H9 (cell line): ENCODE data around the gene CMSS1. TPM values are rescaled to one million over a fixed set of nuclear protein-coding genes. Genes with fewer than 3 reads are reported as not detected.

Experiments
- DNase-seq: peaks from one replicate; pipeline ENCODE4 v3.0.0-alpha.2; 2017
- H2AFZ ChIP-seq: one replicate; pipeline ENCODE4 v1.6.1; 2013; ENCODE audit warnings: mild to moderate bottlenecking, low read length, control low read depth, moderate library complexity
- H2AK5ac ChIP-seq: 2 replicates; pipeline ENCODE4 v1.6.1; 2013; ENCODE audit warnings: low read length, control low read depth, mixed read lengths; ENCODE audit not compliant: insufficient read length
- H2BK120ac ChIP-seq: one replicate; pipeline ENCODE4 v1.6.1; 2013; ENCODE audit warnings: low read depth, mild to moderate bottlenecking, low read length, control low read depth, inconsistent platforms; ENCODE audit not compliant: poor library complexity, severe bottlenecking
- H2BK12ac ChIP-seq: 2 replicates; pipeline ENCODE4 v1.6.1; 2013; ENCODE audit warnings: low read length, control low read depth, mixed read lengths, low read depth; ENCODE audit not compliant: insufficient read length
- H2BK15ac ChIP-seq: 2 replicates; pipeline ENCODE4 v1.6.1; 2013; ENCODE audit warnings: low read depth, low read length, control low read depth
- H2BK20ac ChIP-seq: one replicate; pipeline ENCODE4 v1.6.1; 2013; ENCODE audit warnings: low read depth, mild to moderate bottlenecking, low read length, control low read depth, inconsistent platforms; ENCODE audit not compliant: poor library complexity, severe bottlenecking
- H2BK5ac ChIP-seq: 2 replicates; pipeline ENCODE4 v1.6.1; 2013; ENCODE audit warnings: low read length, control low read depth, mixed read lengths; ENCODE audit not compliant: insufficient read length
- H3K14ac ChIP-seq: 2 replicates; pipeline ENCODE4 v1.6.1; 2013; ENCODE audit warnings: low read length, control low read depth; ENCODE audit not compliant: insufficient read depth
- H3K18ac ChIP-seq: 2 replicates; pipeline ENCODE4 v1.6.1; 2013; ENCODE audit warnings: low read depth, mild to moderate bottlenecking, mixed read lengths, low read length, control low read depth; ENCODE audit not compliant: insufficient read length
- H3K23ac ChIP-seq: 2 replicates; pipeline ENCODE4 v1.6.1; 2013; ENCODE audit warnings: low read length, control low read depth, mixed read lengths, low read depth; ENCODE audit not compliant: insufficient read length
- H3K23me2 ChIP-seq: 2 replicates; pipeline ENCODE4 v1.6.1; 2013; ENCODE audit warnings: low read depth, mild to moderate bottlenecking, mixed read lengths, low read length, control low read depth; ENCODE audit not compliant: insufficient read length, poor library complexity, severe bottlenecking
- H3K27ac ChIP-seq: 2 replicates; pipeline ENCODE4 v1.5.1; 2013; ENCODE audit warnings: low read length, control low read depth, mixed read lengths, low read depth; ENCODE audit not compliant: insufficient read length
- H3K27me3 ChIP-seq: 2 replicates; pipeline ENCODE4 v1.6.1; 2013; ENCODE audit warnings: low read length, control low read depth, inconsistent platforms; ENCODE audit not compliant: insufficient read depth
- H3K4ac ChIP-seq: 2 replicates; pipeline ENCODE4 v1.6.1; 2013; ENCODE audit warnings: low read depth, mild to moderate bottlenecking, control low read depth, inconsistent platforms, low read length, moderate library complexity
- H3K4me1 ChIP-seq: 2 replicates; pipeline ENCODE4 v1.6.1; 2013; ENCODE audit warnings: low read length, control low read depth, inconsistent platforms; ENCODE audit not compliant: insufficient read depth
- H3K4me2 ChIP-seq: 2 replicates; pipeline ENCODE4 v1.6.1; 2013; ENCODE audit warnings: low read length, control low read depth, mixed read lengths; ENCODE audit not compliant: insufficient read length, insufficient read depth
- H3K56ac ChIP-seq: 2 replicates; pipeline ENCODE4 v1.6.1; 2013; ENCODE audit warnings: low read depth, mild to moderate bottlenecking, mixed read lengths, low read length, control low read depth; ENCODE audit not compliant: insufficient read length
- H3K79me1 ChIP-seq: 2 replicates; pipeline ENCODE4 v1.6.1; 2013; ENCODE audit warnings: low read depth, mild to moderate bottlenecking, moderate library complexity, low read length, control low read depth, inconsistent platforms; ENCODE audit not compliant: insufficient read depth, poor library complexity, severe bottlenecking
- H3K79me2 ChIP-seq: 2 replicates; pipeline ENCODE4 v1.6.1; 2013; ENCODE audit warnings: low read length, control low read depth, inconsistent platforms; ENCODE audit not compliant: insufficient read depth
- H3K9ac ChIP-seq: 2 replicates; pipeline ENCODE4 v1.6.1; 2013; ENCODE audit warnings: low read length, control low read depth, mixed read lengths; ENCODE audit not compliant: insufficient read length; ENCODE audit errors: extremely low read depth
- H3K9me3 ChIP-seq: one replicate; pipeline ENCODE4 v1.6.1; 2013; ENCODE audit warnings: low read depth, low read length, inconsistent platforms; ENCODE audit not compliant: control insufficient read depth
- H3T11ph ChIP-seq: one replicate; pipeline ENCODE4 v1.6.1; 2013; ENCODE audit warnings: mild to moderate bottlenecking, low read length, control low read depth, inconsistent platforms
- H4K20me1 ChIP-seq: one replicate; pipeline ENCODE4 v1.6.1; 2013; ENCODE audit not compliant: control insufficient read depth, insufficient read length, insufficient read depth
- H4K5ac ChIP-seq: 2 replicates; pipeline ENCODE4 v1.6.1; 2013; ENCODE audit warnings: low read depth, mild to moderate bottlenecking, mixed read lengths, low read length, control low read depth; ENCODE audit not compliant: insufficient read length
- H4K8ac ChIP-seq: replicated peaks from 2 replicates; pipeline ENCODE4 v1.6.1; 2013; ENCODE audit warnings: low read length, control low read depth, mixed read lengths, low read depth; ENCODE audit not compliant: insufficient read length
- H4K91ac ChIP-seq: 2 replicates; pipeline ENCODE4 v1.6.1; 2013; ENCODE audit warnings: low read depth, mild to moderate bottlenecking, moderate library complexity, mixed read lengths, low read length, control low read depth; ENCODE audit not compliant: insufficient read length
- H3K27ac Mint-ChIP-seq, 3 experiments: 2 replicates in 2 of 3; 3 replicates in 1 of 3; pipeline ENCODE4 v1.8.0; 2020 to 2021; ENCODE audit warnings: mixed read lengths in 3 of 3, mild to moderate bottlenecking in 1 of 3, moderate library complexity in 1 of 3
- H3K27me3 Mint-ChIP-seq: 2 replicates; pipeline ENCODE4 v1.8.0; 2021; ENCODE audit warnings: low read depth, mild to moderate bottlenecking, moderate library complexity, mixed read lengths
- H3K36me3 Mint-ChIP-seq, 3 experiments: 2 replicates in 2 of 3; 3 replicates in 1 of 3; pipeline ENCODE4 v1.8.0; 2020 to 2021; ENCODE audit warnings: low read depth in 3 of 3, mixed read lengths in 3 of 3; ENCODE audit not compliant: insufficient read depth in 1 of 3
- H3K4me1 Mint-ChIP-seq, 2 experiments: 2 replicates each; pipeline ENCODE4 v1.8.0; 2020; ENCODE audit warnings: mixed read lengths in 2 of 2
- H3K4me3 Mint-ChIP-seq, 2 experiments: 2 replicates in 1 of 2; 3 replicates in 1 of 2; pipeline ENCODE4 v1.8.0; 2020 to 2021; ENCODE audit warnings: mild to moderate bottlenecking in 2 of 2, mixed read lengths in 2 of 2, moderate library complexity in 1 of 2
- H3K9me3 Mint-ChIP-seq, 2 experiments: 2 replicates in 1 of 2; 3 replicates in 1 of 2; pipeline ENCODE4 v1.8.0; 2020; ENCODE audit warnings: mild to moderate bottlenecking in 2 of 2, mixed read lengths in 2 of 2, moderate library complexity in 1 of 2
- WGBS: extraction: QIAGEN DNeasy Blood & Tissue Kit; methylation state at CpG from one replicate; pipeline ENCODE4 v1.1.7; 2013; ENCODE audit warnings: missing lambda C conversion rate, low lambda C conversion rate, mixed read lengths; ENCODE audit not compliant: insufficient read length; ENCODE audit errors: extremely low coverage; 5-methylcytosine and 5-hydroxymethylcytosine counted together
- total RNA-seq: library from RNA; stranded (reverse); gene quantifications from 2 replicates; pipeline ENCODE4 v1.2.1, GENCODE V29; 2021
- TF ChIP-seq, protein P1 (sequence below): fragments of 200-600 bp; sonication (generic); conservative IDR thresholded peaks from 3 replicates; pipeline ENCODE4 v1.8.0; 2021; ENCODE audit warnings: antibody characterized with exemption, mild to moderate bottlenecking

Gene CMSS1
- total RNA-seq, 1 experiment from 2014 or later = 61.8 TPM

DNA sequence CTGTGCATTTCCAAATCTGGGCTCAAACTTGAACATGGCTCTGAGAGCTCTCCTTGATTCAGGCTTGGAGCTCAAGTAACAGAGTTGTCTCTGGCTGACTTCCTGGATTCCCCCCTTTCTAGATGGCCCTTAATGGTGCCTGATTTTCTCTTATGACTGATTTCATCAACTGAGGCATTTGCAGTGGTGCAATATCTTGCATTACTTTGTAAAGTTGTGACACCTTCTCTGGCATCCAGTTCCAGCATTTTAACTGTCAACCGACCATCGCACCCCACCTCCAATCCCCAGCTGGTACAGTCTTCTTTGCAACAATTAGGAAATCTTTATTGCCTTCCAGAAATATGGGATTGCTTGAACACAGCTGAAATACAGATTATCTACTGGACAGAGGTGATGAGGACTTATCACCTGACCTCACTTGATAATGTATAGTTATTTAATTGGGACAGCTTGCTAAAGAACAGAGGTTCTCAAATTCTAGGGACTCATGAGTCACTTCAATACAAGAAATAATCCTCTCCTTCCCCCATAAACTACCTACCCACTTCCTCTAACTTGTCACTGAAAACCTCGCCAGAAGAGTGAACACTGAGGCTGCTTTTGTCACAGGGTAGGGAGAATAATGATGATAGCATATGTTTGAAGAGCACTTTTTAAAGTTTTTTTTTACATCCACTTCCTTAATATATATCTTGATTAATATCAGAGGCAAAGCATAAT, 254.8 kb downstream of the CMSS1 start:
- H3K27me3 ChIP-seq = no peaks in the 10 kb centered on the region
- H2BK15ac ChIP-seq = no peak overlapping the region
- no peak overlapping the region for H3T11ph ChIP-seq
- H3K4me2 ChIP-seq = no peak overlapping the region
- H4K91ac ChIP-seq = no peak overlapping the region
- H3K4me1 Mint-ChIP-seq = peaks cover 23 to 28% of the 10 kb centered on the region in 2 experiments
- no peak overlapping the region for H2BK5ac ChIP-seq
- H3K23me2 ChIP-seq = no peaks in the 10 kb centered on the region
- H3K4me1 ChIP-seq = peaks cover 5% of the 10 kb centered on the region
- no peak overlapping the region for H3K9ac ChIP-seq
- no peaks in the 10 kb centered on the region for H4K20me1 ChIP-seq
- H3K56ac ChIP-seq = no peak overlapping the region
- H3K14ac ChIP-seq = no peak overlapping the region
- no peak overlapping the region for H3K4ac ChIP-seq
- H3K27me3 Mint-ChIP-seq = no peaks in the 10 kb centered on the region
- H4K5ac ChIP-seq = no peak overlapping the region
- no peak overlapping the region for H2AFZ ChIP-seq
- no peak overlapping the region for H3K27ac Mint-ChIP-seq
- no peak overlapping the region for H3K18ac ChIP-seq
- no peak overlapping the region for H3K23ac ChIP-seq
- H4K8ac ChIP-seq = no peak overlapping the region
- TF ChIP-seq, protein P1, sequence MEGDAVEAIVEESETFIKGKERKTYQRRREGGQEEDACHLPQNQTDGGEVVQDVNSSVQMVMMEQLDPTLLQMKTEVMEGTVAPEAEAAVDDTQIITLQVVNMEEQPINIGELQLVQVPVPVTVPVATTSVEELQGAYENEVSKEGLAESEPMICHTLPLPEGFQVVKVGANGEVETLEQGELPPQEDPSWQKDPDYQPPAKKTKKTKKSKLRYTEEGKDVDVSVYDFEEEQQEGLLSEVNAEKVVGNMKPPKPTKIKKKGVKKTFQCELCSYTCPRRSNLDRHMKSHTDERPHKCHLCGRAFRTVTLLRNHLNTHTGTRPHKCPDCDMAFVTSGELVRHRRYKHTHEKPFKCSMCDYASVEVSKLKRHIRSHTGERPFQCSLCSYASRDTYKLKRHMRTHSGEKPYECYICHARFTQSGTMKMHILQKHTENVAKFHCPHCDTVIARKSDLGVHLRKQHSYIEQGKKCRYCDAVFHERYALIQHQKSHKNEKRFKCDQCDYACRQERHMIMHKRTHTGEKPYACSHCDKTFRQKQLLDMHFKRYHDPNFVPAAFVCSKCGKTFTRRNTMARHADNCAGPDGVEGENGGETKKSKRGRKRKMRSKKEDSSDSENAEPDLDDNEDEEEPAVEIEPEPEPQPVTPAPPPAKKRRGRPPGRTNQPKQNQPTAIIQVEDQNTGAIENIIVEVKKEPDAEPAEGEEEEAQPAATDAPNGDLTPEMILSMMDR = no peak
- no peak overlapping the region for H3K4me3 Mint-ChIP-seq
- no peaks in the 10 kb centered on the region for H3K79me2 ChIP-seq
- DNase-seq = no peak
- no peak overlapping the region for H3K27ac ChIP-seq
- no peaks in the 10 kb centered on the region for H3K9me3 Mint-ChIP-seq
- no peak overlapping the region for H2BK20ac ChIP-seq
- no peaks in the 10 kb centered on the region for H3K9me3 ChIP-seq
- no peak overlapping the region for H2AK5ac ChIP-seq
- no peaks in the 10 kb centered on the region for H3K79me1 ChIP-seq
- H2BK12ac ChIP-seq = no peak overlapping the region
- no CpG with 5 or more reads among the region's 3 CpGs for WGBS
- H3K36me3 Mint-ChIP-seq = no peaks in the 10 kb centered on the region
- H2BK120ac ChIP-seq = no peak overlapping the region
